SU-DHL-6 (cell line): ENCODE data around the gene DOCK1.

Experiments
- CTCF ChIP-seq: fragments of 200-600 bp; sonication (generic); IDR thresholded peaks from one replicate; pipeline ENCODE4 v1.5.1; 2017; ENCODE audit warnings: antibody characterized with exemption, mild to moderate bottlenecking, low read length, moderate library complexity; ENCODE audit not compliant: insufficient read depth, poor library complexity, severe bottlenecking
- EZH2phosphoT487 ChIP-seq: fragments of 200-600 bp; sonication (generic), shearing (Covaris generic); conservative IDR thresholded peaks from 2 replicates; pipeline ENCODE4 v1.6.1; 2018; ENCODE audit warnings: mild to moderate bottlenecking, antibody characterized with exemption, low read length, moderate library complexity, mixed read lengths

GRCh38 chr10:126893841-126894240 is 11.4 kb upstream of the DOCK1 start:
- no peak for TF ChIP-seq EZH2phosphoT487
- no peak for TF ChIP-seq CTCF
